Measurements from ENCODE around the gene PPP1R12A.

The PPP1R12A gene

GRCh38 chr12:79925492-79925891 lies 9.4 kb downstream of the PPP1R12A start:
- no peak overlapping the region for H3K27ac ChIP-seq
- no peak for TF ChIP-seq ZFX (IDR thresholded peaks at IDR 0.05)
- no peak for TF ChIP-seq CTCF (conservative IDR thresholded peaks at IDR 0.05)

GRCh38 chr12:79921786-79922185 lies 13.1 kb downstream of the PPP1R12A start:
- no peak overlapping the region for H3K27ac ChIP-seq

GRCh38 chr12:79920421-79921238 lies 14.3 kb downstream of the PPP1R12A start:
- H3K27ac ChIP-seq = no peak overlapping the region
- TF ChIP-seq ZFX (IDR thresholded peaks at IDR 0.05) (no peak), CTCF (conservative IDR thresholded peaks at IDR 0.05) (no peak)

More at GRCh38 chr12:79921786-79922185, 13.1 kb downstream of the PPP1R12A start:
- TF ChIP-seq CTCF (conservative IDR thresholded peaks at IDR 0.05) = no peak

GRCh38 chr12:79919762-79920161 lies 15.1 kb downstream of the PPP1R12A start:
- TF ChIP-seq ZFX (IDR thresholded peaks at IDR 0.05) = no peak
- TF ChIP-seq CTCF (conservative IDR thresholded peaks at IDR 0.05) = no peak

GRCh38 chr12:79916826-79917225 lies 18.1 kb downstream of the PPP1R12A start:
- no peak overlapping the region for H3K27ac ChIP-seq
- no peak for TF ChIP-seq ZFX (IDR thresholded peaks at IDR 0.05)
- TF ChIP-seq CTCF (conservative IDR thresholded peaks at IDR 0.05) = no peak

More at GRCh38 chr12:79919762-79920161, 15.1 kb downstream of the PPP1R12A start:
- H3K27ac ChIP-seq = no peak overlapping the region

- no peak for TF ChIP-seq CTCF (conservative IDR thresholded peaks at IDR 0.05)
- no peak for TF ChIP-seq ZFX (IDR thresholded peaks at IDR 0.05)
Measured at GRCh38 chr12:79911889-79912656, 22.8 kb downstream of the PPP1R12A start.

GRCh38 chr12:79908366-79908765 lies 26.5 kb downstream of the PPP1R12A start:
- no peak overlapping the region for H3K27ac ChIP-seq
- no peak for TF ChIP-seq CTCF (conservative IDR thresholded peaks at IDR 0.05)
- TF ChIP-seq ZFX (IDR thresholded peaks at IDR 0.05) = no peak

More at GRCh38 chr12:79911889-79912656, 22.8 kb downstream of the PPP1R12A start:
- no peak overlapping the region for H3K27ac ChIP-seq

All from C4-2B (cell line).